MM.1S (cell line): ENCODE data around the gene AGO3.
"Not testable (repeated sequence)": the region's sequence is repeated elsewhere in the genome, so short reads cannot be mapped to it uniquely, and the experiment has no call there.

Experiments used
- DNase-seq: peaks from one replicate; pipeline ENCODE4 v3.0.0-alpha.2; 2015
- H2AFZ ChIP-seq: fragments of 300-600 bp; sonication (generic); 2 replicates; pipeline ENCODE4 v1.6.0; 2016; ENCODE audit warnings: antibody characterized with exemption, low read length
- H3F3A ChIP-seq: fragments of 300-600 bp; sonication (generic); 2 replicates; pipeline ENCODE4 v1.6.1; 2016; ENCODE audit warnings: mild to moderate bottlenecking, antibody characterized with exemption, low read length, moderate library complexity, mixed read lengths; ENCODE audit not compliant: insufficient read depth
- H3K27ac ChIP-seq: fragments of 300-600 bp; sonication (generic); 2 replicates; pipeline ENCODE4 v1.5.1; 2016; ENCODE audit warnings: mild to moderate bottlenecking, low read length
- H3K27me3 ChIP-seq: fragments of 300-600 bp; sonication (generic); replicated peaks from 2 replicates; pipeline ENCODE4 v1.6.0; 2016; ENCODE audit warnings: low read length; ENCODE audit not compliant: insufficient read depth
- H3K36me3 ChIP-seq: fragments of 300-600 bp; sonication (generic); replicated peaks from 2 replicates; pipeline ENCODE4 v1.6.1; 2016; ENCODE audit warnings: mild to moderate bottlenecking, low read length, mixed read lengths; ENCODE audit not compliant: insufficient read depth
- H3K4me1 ChIP-seq: fragments of 300-600 bp; sonication (generic); 2 replicates; pipeline ENCODE4 v1.6.1; 2016; ENCODE audit warnings: low read length, mixed read lengths
- H3K4me2 ChIP-seq: fragments of 300-600 bp; sonication (generic); 2 replicates; pipeline ENCODE4 v1.6.0; 2016; ENCODE audit warnings: low read depth, low read length
- H3K4me3 ChIP-seq: fragments of 300-600 bp; sonication (generic); 2 replicates; pipeline ENCODE4 v1.5.1; 2016; ENCODE audit warnings: low read length, mixed read lengths
- H3K79me2 ChIP-seq: fragments of 300-600 bp; sonication (generic); 2 replicates; pipeline ENCODE4 v1.6.1; 2016; ENCODE audit warnings: mixed run types, low read length, mixed read lengths
- H3K9ac ChIP-seq: fragments of 300-600 bp; sonication (generic); 2 replicates; pipeline ENCODE4 v1.6.1; 2016; ENCODE audit warnings: low read length, mixed read lengths
- H3K9me2 ChIP-seq: fragments of 300-600 bp; sonication (generic); replicated peaks from 2 replicates; pipeline ENCODE4 v1.6.1; 2016; ENCODE audit warnings: mild to moderate bottlenecking, low read length, mixed read lengths; ENCODE audit not compliant: insufficient read depth
- H3K9me3 ChIP-seq: fragments of 300-600 bp; sonication (generic); replicated peaks from 2 replicates; pipeline ENCODE4 v1.6.1; 2016; ENCODE audit warnings: mild to moderate bottlenecking, low read length, mixed read lengths; ENCODE audit not compliant: insufficient read depth
- H4K20me1 ChIP-seq: fragments of 300-600 bp; sonication (generic); 2 replicates; pipeline ENCODE4 v1.6.1; 2016; ENCODE audit warnings: mild to moderate bottlenecking, low read length, moderate library complexity, mixed read lengths; ENCODE audit not compliant: insufficient read depth
- CTCF ChIP-seq: fragments of 300-600 bp; sonication (generic); IDR thresholded peaks from 2 replicates; pipeline ENCODE4 v1.5.1; 2016; ENCODE audit warnings: antibody characterized with exemption, low read length, mixed read lengths
- EZH2 ChIP-seq: fragments of 300-600 bp; sonication (generic); optimal IDR thresholded peaks from 2 replicates; pipeline ENCODE3; 2017; ENCODE audit warnings: low read depth, mild to moderate bottlenecking, antibody characterized with exemption, low read length, mixed read lengths
- EZH2phosphoT487 ChIP-seq: fragments of 300-600 bp; sonication (generic); IDR thresholded peaks from 2 replicates; pipeline ENCODE4 v1.6.1; 2018; ENCODE audit warnings: antibody characterized with exemption, low read length

AGO3 gene

GRCh38 chr1:35971601-35972000 is 40.7 kb downstream of the AGO3 start:
- H3K9me2 ChIP-seq = no peaks in the 10 kb centered on the region
- DNase-seq = no peak
- H3K4me1 ChIP-seq = no peaks in the 10 kb centered on the region
- TF ChIP-seq EZH2phosphoT487 = no peak
- no peak for TF ChIP-seq CTCF
- no peak for TF ChIP-seq EZH2
- no peak overlapping the region for H2AFZ ChIP-seq
- peaks cover 6% of the 10 kb centered on the region; the same call in 1 of the 2 replicates for H3K36me3 ChIP-seq
- H3K79me2 ChIP-seq = no peaks in the 10 kb centered on the region
- no peaks in the 10 kb centered on the region for H3K9me3 ChIP-seq
- no peaks in the 10 kb centered on the region for H4K20me1 ChIP-seq
- H3K27ac ChIP-seq = no peak overlapping the region
- no peak overlapping the region for H3K4me3 ChIP-seq
- no peaks in the 10 kb centered on the region for H3K27me3 ChIP-seq
- no peaks in the 10 kb centered on the region for H3F3A ChIP-seq
- H3K4me2 ChIP-seq = no peak overlapping the region
- H3K9ac ChIP-seq = no peak overlapping the region

DNA sequence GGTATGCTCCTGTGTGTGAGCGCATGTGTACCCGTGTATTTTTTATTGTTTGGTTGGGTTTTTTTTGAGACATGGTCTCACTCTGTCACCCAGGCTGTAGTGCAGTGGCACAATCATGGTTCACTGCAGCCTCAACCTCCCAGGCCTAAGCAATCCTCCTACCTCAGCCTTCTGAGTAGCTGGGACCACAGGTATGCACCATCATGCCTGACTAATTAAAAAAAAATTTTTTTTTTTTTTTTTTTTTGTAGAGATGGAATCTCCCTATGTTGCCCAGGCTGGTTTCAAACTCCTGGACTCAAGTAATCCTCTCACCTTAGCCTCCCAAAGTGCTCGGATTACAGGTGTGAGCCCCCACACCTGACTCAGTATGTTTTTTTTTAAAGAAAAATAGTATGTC is 41.7 kb downstream of the AGO3 start:
- not testable (repeated sequence) for H3K9me3 ChIP-seq, H3K4me1 ChIP-seq, DNase-seq, H3K36me3 ChIP-seq, H4K20me1 ChIP-seq, H3K4me3 ChIP-seq, H2AFZ ChIP-seq, H3F3A ChIP-seq, H3K79me2 ChIP-seq, H3K4me2 ChIP-seq, H3K9me2 ChIP-seq, H3K9ac ChIP-seq, H3K27me3 ChIP-seq, H3K27ac ChIP-seq

DNA sequence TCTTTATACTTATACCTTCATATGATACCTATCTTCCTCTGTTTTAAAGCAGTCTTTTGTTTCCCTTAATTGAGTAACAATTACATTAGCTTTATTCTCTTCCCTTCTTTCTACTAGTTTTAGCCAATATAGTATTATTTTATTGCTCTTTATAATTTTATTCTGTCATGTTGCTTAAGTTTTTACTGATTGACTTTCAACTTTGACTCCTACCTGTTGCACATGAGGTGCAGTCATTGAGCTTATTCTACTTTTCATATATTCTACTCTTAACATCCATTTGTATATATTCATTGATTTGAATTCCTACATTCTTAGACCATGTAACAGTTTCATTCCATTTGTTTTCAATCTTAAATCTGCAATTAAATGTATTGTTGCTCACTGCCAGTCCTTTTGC is 49.2 kb downstream of the AGO3 start:
- Histone ChIP-seq H3K9ac (no peak overlapping the region), H3K4me1 (no peaks in the 10 kb centered on the region), H3K4me3 (no peak overlapping the region), H4K20me1 (no peaks in the 10 kb centered on the region), H3K36me3 (no peaks in the 10 kb centered on the region), H3K27ac (no peak overlapping the region), H3K79me2 (no peaks in the 10 kb centered on the region), H3K27me3 (no peaks in the 10 kb centered on the region), H2AFZ (no peak overlapping the region), H3K4me2 (no peak overlapping the region), H3F3A (no peaks in the 10 kb centered on the region; the same call in 1 of the 2 replicates), H3K9me2 (no peaks in the 10 kb centered on the region), H3K9me3 (no peaks in the 10 kb centered on the region)
- no peak for DNase-seq
- no peak for TF ChIP-seq CTCF
- no peak for TF ChIP-seq EZH2
- no peak for TF ChIP-seq EZH2phosphoT487

DNA sequence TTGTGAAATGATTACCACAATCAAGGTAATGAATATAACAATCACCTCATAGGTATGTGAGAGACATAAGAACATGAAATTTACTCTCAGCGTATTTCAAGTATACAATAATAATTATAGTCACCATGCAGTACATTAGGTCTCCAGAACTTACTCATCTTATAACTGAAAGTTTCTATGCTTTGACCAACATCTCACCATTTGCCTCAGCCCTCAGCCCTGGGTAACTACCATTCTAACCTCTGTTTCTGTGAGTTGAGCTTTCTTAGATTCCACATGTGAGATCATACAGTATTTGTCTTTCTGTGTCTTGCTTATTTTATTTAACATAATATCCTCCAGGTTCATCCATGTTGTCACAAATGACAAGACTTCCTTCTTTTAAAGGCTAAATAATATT is 57.3 kb downstream of the AGO3 start:
- TF ChIP-seq EZH2 (no peak), CTCF (no peak), EZH2phosphoT487 (no peak)
- no peak overlapping the region for H3K27ac ChIP-seq
- H3K4me2 ChIP-seq = no peak overlapping the region
- H4K20me1 ChIP-seq = no peaks in the 10 kb centered on the region
- H3K27me3 ChIP-seq = no peaks in the 10 kb centered on the region
- no peak overlapping the region for H2AFZ ChIP-seq
- H3K4me3 ChIP-seq = no peak overlapping the region
- H3K36me3 ChIP-seq = no peaks in the 10 kb centered on the region
- no peak for DNase-seq
- H3K9ac ChIP-seq = no peak overlapping the region
- no peaks in the 10 kb centered on the region for H3K9me2 ChIP-seq
- no peaks in the 10 kb centered on the region for H3K4me1 ChIP-seq
- H3F3A ChIP-seq = no peaks in the 10 kb centered on the region
- no peaks in the 10 kb centered on the region for H3K9me3 ChIP-seq
- H3K79me2 ChIP-seq = no peaks in the 10 kb centered on the region
